Activated CD4-positive, alpha-beta T cell treated with anti-CD3 and anti-CD28 coated beads, Interleukin-2, amount 10 ng/mL, durations not matched to agents 7 days and 5 days (primary cell): ENCODE measurements around the gene ACE. TPM values are rescaled to one million over a fixed set of nuclear protein-coding genes. Genes with fewer than 3 reads are reported as not detected.
A peak's percentile ranks its signal among the peaks of the same experiment; 100 is the strongest.
"Not testable (repeated sequence)": the region's sequence is repeated elsewhere in the genome, so short reads cannot be mapped to it uniquely, and the experiment has no call there.

Experiments used
- CTCF ChIA-PET: fragments of 350-600 bp; sonication (Branson Sonifier 250); formaldehyde crosslinking; loops from one replicate; lab custom pipeline; 2021; ENCODE audit warnings: antibody characterized with exemption; lab: Charles Lee
- POLR2A ChIA-PET: fragments of 350-600 bp; sonication (Branson Sonifier 250); formaldehyde crosslinking; loops from one replicate; lab custom pipeline; 2021; ENCODE audit warnings: antibody characterized with exemption; lab: Charles Lee
- DNase-seq: peaks from one replicate; pipeline ENCODE4 v3.0.0-alpha.2; 2020
- H3K27ac Mint-ChIP-seq: one replicate; pipeline ENCODE4 v1.8.0; 2021; ENCODE audit warnings: mild to moderate bottlenecking, moderate library complexity, mixed read lengths
- H3K27me3 Mint-ChIP-seq: one replicate; pipeline ENCODE4 v1.8.0; 2021; ENCODE audit warnings: mixed read lengths
- H3K36me3 Mint-ChIP-seq: one replicate; pipeline ENCODE4 v1.8.0; 2021; ENCODE audit warnings: low read depth, mixed read lengths
- H3K4me1 Mint-ChIP-seq: one replicate; pipeline ENCODE4 v1.8.0; 2021; ENCODE audit warnings: mixed read lengths
- H3K4me3 Mint-ChIP-seq: one replicate; pipeline ENCODE4 v1.8.0; 2021; ENCODE audit warnings: mild to moderate bottlenecking, moderate library complexity, mixed read lengths
- H3K9me3 Mint-ChIP-seq: one replicate; pipeline ENCODE4 v1.8.0; 2021; ENCODE audit warnings: mixed read lengths
- total RNA-seq, 2 experiments: library from RNA; stranded (reverse); gene quantifications; one replicate each; pipeline ENCODE4 v1.2.3, GENCODE V29; 2021

Gene ACE
- total RNA-seq, 2 experiments from 2014 or later = 4.1 to 5.9 TPM

DNA sequence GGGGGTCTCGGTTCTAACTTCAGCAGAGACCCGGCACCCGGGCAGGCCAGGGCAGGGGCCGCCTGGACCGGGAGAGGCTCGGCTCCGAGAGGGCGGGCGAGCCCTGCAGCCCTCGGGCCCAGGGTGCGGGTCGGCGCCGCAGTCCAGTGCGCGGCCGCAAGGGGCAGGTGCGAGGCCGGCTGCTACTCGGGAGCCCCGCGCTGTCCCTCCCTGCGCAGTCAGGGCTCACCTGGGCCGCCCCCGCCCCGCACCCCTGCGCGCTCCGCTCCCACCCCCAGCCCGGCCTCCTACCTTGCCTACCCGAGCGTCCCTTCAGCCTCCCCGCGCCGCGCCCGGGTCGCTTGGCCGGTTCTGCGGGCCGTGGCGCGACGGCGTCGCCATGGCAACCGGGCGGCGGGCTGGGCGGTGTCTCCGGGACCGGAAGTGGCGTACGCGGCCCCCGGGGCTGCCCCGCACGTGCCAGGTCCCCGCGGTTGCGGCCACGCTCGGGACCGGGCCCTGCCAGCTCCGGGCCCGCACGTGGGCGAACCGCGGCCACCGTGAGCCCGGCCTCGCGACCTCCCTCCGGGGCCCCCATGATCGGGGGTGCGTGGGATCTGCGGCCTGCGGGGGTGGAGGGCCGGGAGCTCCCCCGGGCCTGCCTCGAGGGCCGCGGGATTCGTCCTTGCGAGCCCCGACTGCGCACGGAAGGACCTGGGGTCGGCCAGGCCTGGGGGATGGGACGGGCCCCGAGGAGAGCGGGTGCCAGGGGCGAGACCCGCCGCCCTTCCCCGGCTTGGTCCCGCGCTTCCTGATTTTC is 30.7 kb upstream of the ACE start, which contains the start of gene CYB561:
Gene CYB561, minus strand, starts transcription at position 353 of the 799 bp plus-strand sequence. CDS start 8,759 bp downstream, outside the sequence.
- POLR2A ChIA-PET = no interaction called here
- Mint-ChIP-seq H3K27me3 (peaks cover 20% of the 10 kb centered on the region), H3K4me1 (peaks cover 32% of the 10 kb centered on the region), H3K27ac (peak within 1 kb of the TSS; percentile 83), H3K36me3 (no peaks in the 10 kb centered on the region), H3K9me3 (no peaks in the 10 kb centered on the region), H3K4me3 (peak within 1 kb of the TSS; percentile 54)
- CTCF ChIA-PET = interaction anchor here (1.4 to 6.0 kb wide), 5 partner anchors 13 to 165 kb away, joined by 4 to 57 read pairs (median 5); no protein-coding TSS in a partner anchor
- DNase-seq = peak; percentile 63

DNA sequence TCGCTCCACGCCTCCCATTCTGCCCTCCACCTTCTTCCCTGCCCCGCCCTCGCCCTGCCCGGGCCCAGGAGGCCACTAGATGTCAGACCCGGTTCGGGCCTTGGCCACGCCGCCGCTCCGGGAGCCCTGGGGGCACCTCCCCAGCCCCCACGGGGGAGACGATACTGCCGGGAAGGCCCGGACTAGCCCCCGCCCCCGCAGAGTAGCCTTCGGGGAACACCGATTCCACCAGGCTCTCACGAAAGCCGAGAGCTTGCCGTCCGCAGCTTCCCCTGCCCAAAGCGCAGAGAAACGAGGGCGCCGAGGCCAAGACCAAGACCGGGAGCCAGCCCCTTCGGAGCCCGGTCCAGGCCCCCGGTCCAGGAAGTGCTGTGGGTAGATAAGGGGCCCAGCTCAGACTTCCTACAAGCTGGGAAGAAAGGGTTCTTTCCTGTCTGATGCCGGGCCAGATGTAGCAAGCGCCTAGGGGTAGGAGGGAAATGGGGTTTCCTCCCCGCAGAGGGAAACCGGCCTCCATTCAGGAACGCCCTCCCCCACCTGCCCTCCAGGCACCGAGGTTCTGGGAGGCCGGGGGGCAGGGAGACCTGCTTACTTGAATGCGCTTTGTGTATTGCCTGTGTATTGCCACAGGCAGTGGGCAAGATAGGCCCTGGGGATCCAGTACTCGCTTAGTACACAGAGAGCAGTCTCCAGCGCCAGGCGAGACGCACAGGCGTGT is 29.9 kb upstream of the ACE start:
- H3K4me3 Mint-ChIP-seq = peak overlapping the region; percentile 54
- peaks cover 31% of the 10 kb centered on the region for H3K4me1 Mint-ChIP-seq
- no peaks in the 10 kb centered on the region for H3K36me3 Mint-ChIP-seq
- H3K9me3 Mint-ChIP-seq = no peaks in the 10 kb centered on the region
- CTCF ChIA-PET = interaction anchor here (1.4 to 6.0 kb wide), 5 partner anchors 14 to 165 kb away, joined by 4 to 57 read pairs (median 5); no protein-coding TSS in a partner anchor
- H3K27me3 Mint-ChIP-seq = peaks cover 26% of the 10 kb centered on the region
- POLR2A ChIA-PET = no interaction called here
- DNase-seq = peak; percentile 33
- peak overlapping the region; percentile 83 for H3K27ac Mint-ChIP-seq

DNA sequence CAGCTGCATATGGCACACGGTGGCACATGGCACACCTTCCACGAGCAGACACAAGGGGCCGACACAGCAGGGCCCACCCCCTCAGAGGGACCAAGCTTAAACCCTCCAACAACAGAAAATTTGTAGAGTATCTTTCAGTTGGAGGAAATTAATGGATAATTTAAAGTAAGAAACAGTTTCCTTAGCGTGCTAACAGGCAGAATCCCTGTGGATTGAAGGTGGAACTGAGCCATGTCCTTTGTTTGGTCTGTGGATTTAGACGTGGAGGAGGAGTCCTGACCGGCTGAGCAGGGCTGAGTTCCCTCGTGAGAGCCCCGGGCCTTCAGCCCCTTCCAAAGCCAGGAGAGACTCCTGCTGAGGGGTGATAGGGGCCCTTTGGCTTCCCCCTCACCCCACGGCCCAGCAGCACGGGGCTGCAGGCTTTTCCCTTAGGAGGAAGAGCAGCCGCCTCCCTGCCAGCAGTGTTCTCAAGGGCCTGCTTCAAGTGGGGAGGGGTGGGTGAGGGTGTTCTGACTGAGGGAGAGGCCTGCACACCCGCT is 29.3 kb upstream of the ACE start:
- Mint-ChIP-seq H3K27ac (peak overlapping the region; percentile 83), H3K4me3 (peak overlapping the region; percentile 54), H3K36me3 (no peaks in the 10 kb centered on the region), H3K27me3 (peaks cover 28% of the 10 kb centered on the region), H3K9me3 (no peaks in the 10 kb centered on the region), H3K4me1 (peaks cover 29% of the 10 kb centered on the region)
- CTCF ChIA-PET = interaction anchor here (1.4 to 6.0 kb wide), 5 partner anchors 15 to 164 kb away, joined by 4 to 57 read pairs (median 5); no protein-coding TSS in a partner anchor
- DNase-seq = no peak
- POLR2A ChIA-PET = no interaction called here

DNA sequence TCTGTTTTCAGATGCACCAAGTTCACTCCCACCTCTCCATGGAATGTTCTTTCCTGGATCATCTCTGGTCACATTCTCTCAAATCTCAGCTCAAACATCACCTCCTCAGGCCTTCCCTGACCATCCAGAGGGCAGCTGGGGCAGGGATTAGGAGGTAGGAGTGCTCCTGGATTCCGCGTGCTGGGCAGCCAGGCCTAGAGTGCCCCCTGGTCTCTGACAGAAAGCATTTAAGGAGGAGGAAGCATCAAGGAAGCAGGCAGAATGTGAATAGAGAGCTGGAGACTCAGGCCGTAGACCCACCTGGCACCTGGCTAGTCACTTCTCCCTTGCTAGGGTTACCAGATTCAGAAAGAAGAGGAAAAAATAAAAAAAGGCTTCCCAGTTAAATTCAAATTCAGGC is 28.2 kb upstream of the ACE start:
- no peaks in the 10 kb centered on the region for H3K9me3 Mint-ChIP-seq
- H3K36me3 Mint-ChIP-seq = no peaks in the 10 kb centered on the region
- H3K4me1 Mint-ChIP-seq = peaks cover 27% of the 10 kb centered on the region
- no peak for DNase-seq
- no peak overlapping the region for H3K4me3 Mint-ChIP-seq
- CTCF ChIA-PET = interaction anchor here (0.9 to 3.0 kb wide), 3 partner anchors 14 to 28 kb away, joined by 3 to 13 read pairs (median 4); partner anchors contain the start of gene ACE
- H3K27ac Mint-ChIP-seq = no peak overlapping the region
- H3K27me3 Mint-ChIP-seq = peaks cover 31% of the 10 kb centered on the region
- POLR2A ChIA-PET = no interaction called here

DNA sequence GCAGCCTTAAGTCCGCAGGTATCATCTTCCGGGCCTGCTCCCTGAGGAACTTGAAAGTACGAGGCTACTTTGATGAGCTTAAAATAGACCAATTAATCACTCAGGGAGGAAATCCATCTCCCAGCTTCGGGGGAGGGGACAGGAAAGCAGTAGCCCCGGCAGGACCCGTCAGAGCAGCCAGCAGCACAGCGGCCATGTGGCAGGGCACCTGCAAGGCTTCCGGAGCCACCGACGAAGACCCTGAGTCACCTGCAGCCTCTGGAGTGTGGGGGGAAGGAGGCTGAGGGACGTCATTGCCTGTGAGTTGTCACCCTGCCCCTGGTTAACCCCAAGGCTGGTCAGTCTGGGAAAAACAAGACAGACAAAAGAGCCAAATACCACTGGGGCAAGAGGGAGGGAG is 26.3 kb upstream of the ACE start:
- POLR2A ChIA-PET = no interaction called here
- no peak for DNase-seq
- Mint-ChIP-seq H3K27ac (no peak overlapping the region), H3K9me3 (no peaks in the 10 kb centered on the region), H3K27me3 (peaks cover 21% of the 10 kb centered on the region), H3K4me3 (no peak overlapping the region), H3K4me1 (peaks cover 22% of the 10 kb centered on the region), H3K36me3 (no peaks in the 10 kb centered on the region)
- CTCF ChIA-PET = interaction anchor here (1.0 to 1.5 kb wide), 2 partner anchors 25 to 30 kb away, joined by 3 read pairs; no protein-coding TSS in a partner anchor

DNA sequence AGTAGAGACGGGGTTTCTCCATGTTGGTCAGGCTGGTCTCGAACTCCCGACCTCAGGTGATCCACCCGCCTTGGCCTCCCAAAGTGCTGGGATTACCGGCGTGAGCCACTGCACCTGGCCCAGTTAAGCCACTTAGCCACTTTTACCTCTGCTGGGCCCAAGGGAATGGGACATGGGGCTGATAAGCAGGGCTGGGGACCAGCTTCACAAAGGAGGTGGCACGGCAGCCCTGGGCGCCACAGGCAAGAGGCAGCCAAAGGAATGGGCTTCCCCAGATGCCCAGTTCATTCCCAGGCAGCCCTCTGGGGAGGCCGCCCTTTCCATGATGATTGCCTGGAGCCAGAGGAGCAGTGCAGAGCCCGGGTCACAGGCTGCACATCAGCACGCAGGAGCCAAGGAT is 25.7 kb upstream of the ACE start:
- POLR2A ChIA-PET = no interaction called here
- Mint-ChIP-seq H3K27me3 (peaks cover 21% of the 10 kb centered on the region), H3K36me3 (no peaks in the 10 kb centered on the region), H3K9me3 (no peaks in the 10 kb centered on the region), H3K27ac (no peak overlapping the region), H3K4me1 (peaks cover 22% of the 10 kb centered on the region), H3K4me3 (no peak overlapping the region)
- CTCF ChIA-PET = interaction anchor here (1.0 to 1.5 kb wide), 2 partner anchors 26 to 29 kb away, joined by 3 read pairs; no protein-coding TSS in a partner anchor
- no peak for DNase-seq

DNA sequence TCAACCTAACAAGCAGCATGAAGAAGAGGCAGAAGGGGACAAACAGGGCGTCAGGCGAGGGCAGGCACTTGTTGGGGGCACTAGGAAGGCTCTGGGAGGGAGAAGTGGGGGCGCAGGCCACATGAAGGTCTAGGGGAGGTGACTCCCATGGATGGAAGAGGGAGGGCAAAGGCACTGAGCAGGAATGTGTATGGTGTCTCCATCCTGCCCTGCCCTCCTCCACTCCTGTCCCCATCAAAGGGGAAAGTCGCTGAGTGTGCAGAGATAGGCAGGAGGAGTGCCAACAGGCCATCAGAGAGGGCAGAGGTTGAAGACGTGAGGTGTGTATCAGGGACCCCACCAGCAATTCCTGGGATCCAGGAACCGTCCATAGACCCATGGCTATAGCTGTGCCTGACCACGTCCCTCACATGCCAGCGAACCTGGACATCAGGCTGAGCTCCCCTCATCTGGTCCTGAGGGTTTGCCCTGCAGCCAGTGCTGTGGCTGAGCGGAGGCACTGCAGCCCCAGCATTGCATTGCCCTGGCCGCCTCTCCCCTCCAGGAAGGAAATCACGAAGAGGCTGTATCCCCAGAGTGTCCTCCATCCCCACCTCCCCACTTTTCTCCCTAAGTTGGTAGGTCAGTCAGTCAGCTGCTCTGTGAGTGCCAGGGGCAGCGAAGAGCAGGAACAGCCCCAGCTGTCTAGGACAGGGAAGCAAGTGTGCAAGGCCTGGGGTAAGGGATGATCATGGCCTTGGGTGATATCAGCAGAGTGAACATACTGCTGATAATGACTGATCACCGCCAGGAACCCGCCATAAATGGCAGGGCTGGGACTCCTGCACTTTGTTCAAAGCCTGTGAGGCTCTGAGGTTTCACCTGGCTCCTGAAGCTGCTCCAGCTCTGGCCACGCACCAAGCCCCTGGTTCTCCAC is 24.6 kb upstream of the ACE start:
- Mint-ChIP-seq H3K4me1 (peaks cover 17% of the 10 kb centered on the region), H3K27me3 (peaks cover 21% of the 10 kb centered on the region), H3K4me3 (no peak overlapping the region), H3K9me3 (no peaks in the 10 kb centered on the region), H3K27ac (no peak overlapping the region), H3K36me3 (no peaks in the 10 kb centered on the region)
- ChIA-PET CTCF (interaction anchor here (0.8 to 1.1 kb wide), 3 partner anchors 13 to 22 kb away, joined by 3 read pairs; no protein-coding TSS in a partner anchor), POLR2A (no interaction called here)
- DNase-seq = no peak

DNA sequence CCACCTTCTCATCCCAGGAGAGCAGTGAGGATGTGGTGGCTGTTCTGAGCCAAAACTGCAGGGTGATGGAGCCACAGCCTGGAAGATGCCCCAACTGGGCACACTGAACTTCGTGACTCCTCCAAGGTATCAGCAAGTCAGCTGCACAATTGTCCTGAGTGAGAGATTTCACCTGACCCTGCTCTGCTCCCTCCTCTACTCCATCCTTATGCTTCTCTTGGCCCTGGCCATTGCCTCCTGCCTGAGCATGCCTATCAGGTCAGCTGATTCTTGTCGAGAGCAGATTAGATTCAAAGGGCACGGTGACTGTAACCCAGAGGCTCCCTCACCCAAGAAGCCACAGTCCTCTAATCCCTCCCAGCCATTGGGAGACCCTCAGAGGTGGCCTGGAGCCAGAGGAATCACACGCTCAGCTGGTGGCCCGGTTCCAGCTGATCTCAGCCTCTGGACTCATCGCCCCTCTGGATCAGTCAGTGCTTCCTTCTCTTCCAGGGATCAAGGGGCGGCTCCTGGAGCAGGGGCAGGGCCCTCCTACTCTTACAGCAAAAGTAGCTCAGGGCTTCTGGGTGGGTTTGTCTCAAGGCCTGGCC is 23.8 kb upstream of the ACE start:
- peaks cover 14% of the 10 kb centered on the region for H3K4me1 Mint-ChIP-seq
- no peak overlapping the region for H3K4me3 Mint-ChIP-seq
- H3K27me3 Mint-ChIP-seq = peaks cover 21% of the 10 kb centered on the region
- H3K36me3 Mint-ChIP-seq = no peaks in the 10 kb centered on the region
- no peak for DNase-seq
- ChIA-PET POLR2A (no interaction called here), CTCF (interaction anchor here (0.8 to 2.2 kb wide), 8 partner anchors 9 to 97 kb away, joined by 3 to 10 read pairs (median 3); partner anchors contain the start of gene DCAF7)
- no peaks in the 10 kb centered on the region for H3K9me3 Mint-ChIP-seq
- H3K27ac Mint-ChIP-seq = no peak overlapping the region

DNA sequence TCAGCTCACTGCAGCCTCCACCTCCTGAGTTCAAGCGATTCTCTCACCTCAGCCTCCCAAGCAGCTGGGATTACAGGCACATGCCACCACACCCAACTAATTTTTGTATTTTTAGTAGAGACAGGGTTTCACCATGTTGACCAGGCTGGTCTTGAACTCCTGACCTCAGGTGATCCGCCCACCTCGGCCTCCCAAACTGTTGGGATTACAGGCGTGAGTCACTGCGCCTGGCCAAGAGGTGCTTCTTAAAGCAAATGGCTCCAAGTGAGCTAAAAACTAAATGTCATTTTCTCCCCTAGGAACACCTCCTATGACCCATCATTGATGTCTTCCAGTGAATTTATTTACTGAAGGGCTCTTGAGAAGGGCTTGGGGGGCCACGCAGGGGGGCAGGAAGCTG is 22.5 kb upstream of the ACE start:
- CTCF ChIA-PET = interaction anchor here (1.2 to 2.3 kb wide), 5 partner anchors 10 to 96 kb away, joined by 3 to 10 read pairs (median 5); partner anchors contain the start of gene DCAF7
- peaks cover 21% of the 10 kb centered on the region for H3K27me3 Mint-ChIP-seq
- H3K4me3 Mint-ChIP-seq, POLR2A ChIA-PET, H3K27ac Mint-ChIP-seq, H3K9me3 Mint-ChIP-seq, DNase-seq, H3K36me3 Mint-ChIP-seq: not testable (repeated sequence)
- peaks cover 12% of the 10 kb centered on the region for H3K4me1 Mint-ChIP-seq

DNA sequence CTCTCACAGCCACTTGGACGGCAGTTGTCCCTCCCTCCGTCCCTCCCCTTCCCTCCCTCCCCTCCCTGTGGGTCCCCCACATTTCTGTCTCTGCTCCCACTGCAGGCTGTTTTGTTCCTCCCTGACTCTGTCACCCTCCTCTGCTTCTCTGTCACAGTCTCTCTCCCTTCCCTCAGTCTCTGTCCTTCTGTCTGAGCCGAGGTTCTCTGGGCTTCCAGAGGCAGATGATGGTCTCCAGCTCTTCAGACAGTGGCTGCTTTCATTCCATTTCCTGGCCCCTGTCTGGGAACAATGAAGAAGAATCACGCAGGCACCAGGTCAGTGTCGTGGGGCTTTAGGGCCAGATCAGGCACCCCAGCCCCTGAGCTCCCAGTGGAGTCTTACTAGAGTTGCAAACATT is 21.9 kb upstream of the ACE start:
- H3K36me3 Mint-ChIP-seq = no peaks in the 10 kb centered on the region
- POLR2A ChIA-PET = no interaction called here
- CTCF ChIA-PET = interaction anchor here (2.2 to 2.3 kb wide), 2 partner anchors 11 to 20 kb away, joined by 8 to 10 read pairs; no protein-coding TSS in a partner anchor

DNA sequence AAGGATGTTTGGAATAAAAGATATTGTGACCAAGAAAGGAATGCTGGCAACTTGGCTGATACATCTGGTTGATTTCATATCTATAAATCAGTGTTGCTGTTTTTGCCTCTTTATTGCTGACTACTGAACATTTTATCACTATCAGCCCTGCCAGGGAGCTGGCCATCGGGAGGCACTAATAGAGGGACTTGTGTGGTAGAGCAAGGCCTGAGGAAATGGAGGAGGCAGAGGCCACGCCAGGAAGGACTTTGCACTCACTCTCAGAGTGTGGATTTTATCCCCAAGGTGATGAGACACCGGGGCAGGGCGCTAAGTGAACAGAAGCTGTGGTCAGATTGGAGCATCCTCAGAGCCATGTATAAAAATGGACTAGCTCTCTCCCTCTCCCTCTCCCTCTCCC is 21.4 kb upstream of the ACE start:
- Mint-ChIP-seq H3K27ac (no peak overlapping the region), H3K27me3 (peaks cover 15% of the 10 kb centered on the region), H3K4me1 (peaks cover 3% of the 10 kb centered on the region), H3K4me3 (no peak overlapping the region), H3K36me3 (no peaks in the 10 kb centered on the region), H3K9me3 (no peaks in the 10 kb centered on the region)
- ChIA-PET POLR2A (no interaction called here), CTCF (interaction anchor here (0.6 to 2.3 kb wide), 3 partner anchors 11 to 160 kb away, joined by 4 to 10 read pairs (median 8); no protein-coding TSS in a partner anchor)
- no peak for DNase-seq

More for the DNA sequence above, 21.9 kb upstream of the ACE start:
- H3K4me1 Mint-ChIP-seq = peaks cover 8% of the 10 kb centered on the region
- no peak overlapping the region for H3K27ac Mint-ChIP-seq
- DNase-seq = no peak
- H3K4me3 Mint-ChIP-seq = no peak overlapping the region
- H3K27me3 Mint-ChIP-seq = peaks cover 18% of the 10 kb centered on the region
- no peaks in the 10 kb centered on the region for H3K9me3 Mint-ChIP-seq
